HFFc6 (cell line): Measurements from ENCODE around the gene HOXA2. TPM values are rescaled to one million over a fixed set of nuclear protein-coding genes. Genes with fewer than 3 reads are reported as not detected.

Experiments
- DNase-seq: peaks from one replicate; pipeline ENCODE4 v3.0.0-alpha.2; 2018
- H3K27ac Mint-ChIP-seq: 2 replicates; pipeline ENCODE4 v1.8.0; 2020; ENCODE audit warnings: mild to moderate bottlenecking, mixed read lengths
- H3K27me3 Mint-ChIP-seq: 2 replicates; pipeline ENCODE4 v1.8.0; 2021; ENCODE audit warnings: mild to moderate bottlenecking, moderate library complexity, mixed read lengths; ENCODE audit not compliant: insufficient read depth
- H3K36me3 Mint-ChIP-seq: 2 replicates; pipeline ENCODE4 v1.8.0; 2021; ENCODE audit warnings: low read depth, mixed read lengths
- H3K4me1 Mint-ChIP-seq: 2 replicates; pipeline ENCODE4 v1.8.0; 2020; ENCODE audit warnings: low read depth, mixed read lengths
- H3K4me3 Mint-ChIP-seq: 2 replicates; pipeline ENCODE4 v1.8.0; 2020; ENCODE audit warnings: mild to moderate bottlenecking, moderate library complexity, mixed read lengths
- H3K9me3 Mint-ChIP-seq: 2 replicates; pipeline ENCODE4 v1.8.0; 2020; ENCODE audit warnings: mild to moderate bottlenecking, mixed read lengths
- CTCF ChIP-seq: fragments of 200-600 bp; sonication (generic); IDR thresholded peaks from 2 replicates; pipeline ENCODE4 v1.5.0; 2021; ENCODE audit warnings: antibody characterized with exemption, mild to moderate bottlenecking
- total RNA-seq, 6 experiments: library from RNA; stranded (reverse); fragmentation: NEBNext Ultra II Directional; extraction: Animal tissue kit (Norgen Biotek cat#: 25700); gene quantifications; 2 replicates in 1 of 6; 3 replicates in 5 of 6; pipeline ENCODE4 v1.2.3, GENCODE V29; 2021

HOXA2 gene
- total RNA-seq, 6 experiments from 2014 or later, result 0.10 to 0.17 (median 0.14) TPM; not detected in 3

- Mint-ChIP-seq H3K27ac (no peak overlapping the region), H3K27me3 (peaks cover 3% of the 10 kb centered on the region; the same call in 1 of the 2 replicates)
Measured at GRCh38 chr7:27145914-27146412, 43.5 kb upstream of the HOXA2 start.

GRCh38 chr7:27145165-27145913 lies 42.9 kb upstream of the HOXA2 start:
- H3K27ac Mint-ChIP-seq, result no peak overlapping the region
- no peaks in the 10 kb centered on the region for H3K9me3 Mint-ChIP-seq
- peaks cover 3% of the 10 kb centered on the region; the same call in 1 of the 2 replicates for H3K27me3 Mint-ChIP-seq
- peaks cover 30% of the 10 kb centered on the region for H3K4me1 Mint-ChIP-seq
- H3K36me3 Mint-ChIP-seq, result peaks cover 14% of the 10 kb centered on the region; the same call in 1 of the 2 replicates
- DNase-seq, result no peak
- TF ChIP-seq CTCF, result no peak
- H3K4me3 Mint-ChIP-seq, result no peak overlapping the region

More at GRCh38 chr7:27145914-27146412, 43.5 kb upstream of the HOXA2 start:
- H3K9me3 Mint-ChIP-seq, result no peaks in the 10 kb centered on the region
- H3K4me1 Mint-ChIP-seq, result peaks cover 34% of the 10 kb centered on the region
- TF ChIP-seq CTCF, result no peak
- no peak for DNase-seq
- H3K36me3 Mint-ChIP-seq, result peaks cover 14% of the 10 kb centered on the region; the same call in 1 of the 2 replicates
- no peak overlapping the region for H3K4me3 Mint-ChIP-seq

- no peak for DNase-seq
- Mint-ChIP-seq H3K27me3 (peaks cover 3% of the 10 kb centered on the region; the same call in 1 of the 2 replicates), H3K4me3 (no peak overlapping the region), H3K4me1 (peaks cover 24% of the 10 kb centered on the region), H3K27ac (no peak overlapping the region), H3K36me3 (peaks cover 14% of the 10 kb centered on the region; the same call in 1 of the 2 replicates), H3K9me3 (no peaks in the 10 kb centered on the region)
- no peak for TF ChIP-seq CTCF
Measured at GRCh38 chr7:27144781-27145164, 42.3 kb upstream of the HOXA2 start.

- no peak overlapping the region; the same call in 1 of the 2 replicates for H3K4me3 Mint-ChIP-seq
- peak; percentile 2; the same call in 1 of the 2 replicates for TF ChIP-seq CTCF
- no peaks in the 10 kb centered on the region for H3K9me3 Mint-ChIP-seq
- H3K27ac Mint-ChIP-seq, result no peak overlapping the region
- H3K4me1 Mint-ChIP-seq, result peaks cover 18% of the 10 kb centered on the region
- H3K36me3 Mint-ChIP-seq, result peaks cover 14% of the 10 kb centered on the region; the same call in 1 of the 2 replicates
- H3K27me3 Mint-ChIP-seq, result peaks cover 3% of the 10 kb centered on the region; the same call in 1 of the 2 replicates
- no peak for DNase-seq
Measured at GRCh38 chr7:27143950-27144780, 41.7 kb upstream of the HOXA2 start.
